IPS DF 6.9 (cell line): ENCODE data around the gene RSPH9.

Experiments
- DNase-seq: peaks from one replicate; pipeline ENCODE4 v3.0.0-alpha.2; 2013; ENCODE audit warnings: low read depth, low spot score
- H3K27ac ChIP-seq: one replicate; pipeline ENCODE4 v1.5.1; 2013; ENCODE audit warnings: low read length, control low read depth
- H3K27me3 ChIP-seq: 2 replicates; pipeline ENCODE4 v1.6.1; 2013; ENCODE audit warnings: mild to moderate bottlenecking, low read length; ENCODE audit not compliant: control insufficient read depth, insufficient read depth
- H3K36me3 ChIP-seq: 2 replicates; pipeline ENCODE4 v1.6.1; 2013; ENCODE audit warnings: low read length; ENCODE audit not compliant: control insufficient read depth, insufficient read depth
- H3K4me1 ChIP-seq: 2 replicates; pipeline ENCODE4 v1.6.1; 2013; ENCODE audit warnings: low read length; ENCODE audit not compliant: control insufficient read depth, insufficient read depth
- H3K4me3 ChIP-seq: 2 replicates; pipeline ENCODE4 v1.5.1; 2013; ENCODE audit warnings: mild to moderate bottlenecking, low read length
- H3K9me3 ChIP-seq: 2 replicates; pipeline ENCODE4 v1.6.1; 2013; ENCODE audit warnings: low read length, inconsistent platforms; ENCODE audit not compliant: control insufficient read depth, insufficient read depth
- WGBS: extraction: QIAGEN DNeasy Blood & Tissue Kit; methylation state at CpG from one replicate; pipeline ENCODE4 v1.1.7; 2013; ENCODE audit warnings: mixed read lengths, missing lambda C conversion rate; ENCODE audit not compliant: insufficient read length, insufficient coverage; 5-methylcytosine and 5-hydroxymethylcytosine counted together

The RSPH9 gene

GRCh38 chr6:43703512-43704429 is 58.9 kb downstream of the RSPH9 start:
- Histone ChIP-seq H3K4me3 (no peak overlapping the region), H3K9me3 (no peaks in the 10 kb centered on the region), H3K27me3 (no peaks in the 10 kb centered on the region), H3K36me3 (no peaks in the 10 kb centered on the region), H3K27ac (no peak overlapping the region), H3K4me1 (peaks cover 10% of the 10 kb centered on the region)
- no peak for DNase-seq
- WGBS, result no CpG with 5 or more reads among the region's 8 CpGs

- H3K4me3 ChIP-seq, result no peak overlapping the region
- no peak for DNase-seq
- H3K9me3 ChIP-seq, result no peaks in the 10 kb centered on the region
- H3K4me1 ChIP-seq, result peaks cover 7% of the 10 kb centered on the region
- no peaks in the 10 kb centered on the region for H3K27me3 ChIP-seq
- WGBS, result no CpG with 5 or more reads among the region's 3 CpGs
- no peak overlapping the region for H3K27ac ChIP-seq
- H3K36me3 ChIP-seq, result no peaks in the 10 kb centered on the region
Observed at GRCh38 chr6:43705996-43706395, 61.2 kb downstream of the RSPH9 start.

DNA sequence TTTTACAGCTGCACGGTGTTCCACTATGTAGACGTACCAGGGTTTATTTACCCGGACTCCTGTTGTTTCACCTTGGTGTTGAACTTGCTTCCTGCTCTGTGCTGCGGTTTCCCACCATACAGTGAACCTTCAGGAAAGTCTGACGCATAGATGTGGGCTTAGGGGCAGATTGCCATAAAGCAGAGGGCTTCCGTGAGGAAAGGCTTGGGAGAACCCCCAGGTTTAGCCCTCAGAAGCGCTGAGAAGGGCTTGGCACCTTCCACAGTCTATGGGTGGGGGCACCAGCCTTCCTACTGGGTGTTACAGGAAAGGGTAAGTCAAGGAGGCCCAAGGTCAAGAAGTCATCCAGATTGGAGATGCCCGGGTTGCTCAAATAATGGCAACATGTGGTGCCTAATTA is 62.0 kb downstream of the RSPH9 start:
- H3K36me3 ChIP-seq, result no peaks in the 10 kb centered on the region
- H3K27ac ChIP-seq, result no peak overlapping the region
- no peaks in the 10 kb centered on the region for H3K27me3 ChIP-seq
- no CpG with 5 or more reads among the region's 8 CpGs for WGBS
- no peak for DNase-seq
- H3K4me1 ChIP-seq, result peaks cover 7% of the 10 kb centered on the region
- H3K9me3 ChIP-seq, result no peaks in the 10 kb centered on the region
- H3K4me3 ChIP-seq, result no peak overlapping the region

- DNase-seq, result no peak
- H3K4me3 ChIP-seq, result no peak overlapping the region
- no CpG with 5 or more reads among the region's 7 CpGs for WGBS
- no peaks in the 10 kb centered on the region for H3K9me3 ChIP-seq
- H3K27me3 ChIP-seq, result no peaks in the 10 kb centered on the region
- H3K36me3 ChIP-seq, result no peaks in the 10 kb centered on the region
- H3K4me1 ChIP-seq, result peaks cover 5% of the 10 kb centered on the region
- H3K27ac ChIP-seq, result no peak overlapping the region
Observed at GRCh38 chr6:43707269-43707668, 62.4 kb downstream of the RSPH9 start.

DNA sequence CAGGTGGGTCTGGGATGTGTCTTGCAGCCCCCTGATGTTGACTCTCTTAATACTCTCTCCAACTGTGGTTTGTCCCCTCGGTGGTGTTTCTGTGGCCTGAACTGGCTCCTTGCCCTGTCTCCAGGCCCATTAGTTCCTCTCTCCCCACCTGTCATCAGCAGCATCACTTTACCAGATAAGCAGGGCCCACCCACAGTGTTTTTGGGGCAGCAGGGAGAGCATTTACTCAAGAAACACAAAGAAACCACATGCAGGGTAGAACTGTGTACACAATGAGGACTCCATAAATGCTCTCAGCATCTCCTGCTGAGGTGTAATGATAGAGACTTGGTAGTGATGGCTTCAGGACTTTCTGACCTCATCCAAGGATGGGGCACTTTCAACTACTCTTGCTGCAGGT is 62.9 kb downstream of the RSPH9 start:
- peaks cover 5% of the 10 kb centered on the region for H3K4me1 ChIP-seq
- no peak for DNase-seq
- no peaks in the 10 kb centered on the region for H3K36me3 ChIP-seq
- no peak overlapping the region for H3K27ac ChIP-seq
- H3K27me3 ChIP-seq, result no peaks in the 10 kb centered on the region
- H3K9me3 ChIP-seq, result no peaks in the 10 kb centered on the region
- whole genome bisulfite sequencing, result no CpG with 5 or more reads among the region's 1 CpG
- no peak overlapping the region for H3K4me3 ChIP-seq

- Histone ChIP-seq H3K36me3 (no peaks in the 10 kb centered on the region), H3K27ac (no peak overlapping the region), H3K4me1 (peaks cover 2% of the 10 kb centered on the region), H3K9me3 (no peaks in the 10 kb centered on the region), H3K27me3 (no peaks in the 10 kb centered on the region), H3K4me3 (no peak overlapping the region)
- DNase-seq, result no peak
- WGBS, result no CpG with 5 or more reads among the region's 5 CpGs
Observed at GRCh38 chr6:43708860-43709653, 64.2 kb downstream of the RSPH9 start.

DNA sequence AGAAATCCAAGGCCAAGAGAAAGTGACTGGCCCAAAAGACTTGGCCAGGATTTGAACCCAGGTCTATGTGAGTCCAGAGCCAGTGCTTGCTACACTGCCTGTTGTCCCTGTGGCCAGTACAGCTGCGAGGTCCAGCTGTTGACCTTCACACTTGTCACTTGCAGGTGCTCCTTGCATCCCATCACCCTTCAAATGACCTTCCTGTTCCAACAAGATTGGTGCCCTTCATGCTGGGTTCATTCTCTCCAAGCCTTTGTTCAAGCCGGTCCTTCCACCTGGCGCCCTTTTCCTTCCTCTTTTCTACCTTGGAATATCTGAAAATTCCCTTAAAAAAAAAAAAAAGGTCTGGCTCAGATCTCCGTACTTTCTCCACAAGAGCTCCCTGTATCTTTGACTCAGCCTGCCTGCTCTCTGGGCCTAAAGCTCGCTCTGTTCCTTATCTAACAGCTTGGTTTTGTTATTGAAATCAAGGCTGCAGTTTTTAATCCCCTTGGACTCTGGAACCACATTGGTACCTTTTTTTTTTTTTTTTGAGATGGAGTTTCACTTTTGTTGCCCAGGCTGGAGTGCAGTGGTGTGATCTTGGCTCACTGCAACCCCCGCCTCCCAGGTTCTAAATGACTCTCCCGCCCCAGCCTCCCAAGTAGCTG is 64.9 kb downstream of the RSPH9 start:
- H3K36me3 ChIP-seq, result no peaks in the 10 kb centered on the region
- peaks cover 4% of the 10 kb centered on the region for H3K4me1 ChIP-seq
- H3K27me3 ChIP-seq, result no peaks in the 10 kb centered on the region
- no peaks in the 10 kb centered on the region for H3K9me3 ChIP-seq
- no peak for DNase-seq
- no peak overlapping the region for H3K4me3 ChIP-seq
- H3K27ac ChIP-seq, result no peak overlapping the region
- WGBS, result no CpG with 5 or more reads among the region's 7 CpGs

DNA sequence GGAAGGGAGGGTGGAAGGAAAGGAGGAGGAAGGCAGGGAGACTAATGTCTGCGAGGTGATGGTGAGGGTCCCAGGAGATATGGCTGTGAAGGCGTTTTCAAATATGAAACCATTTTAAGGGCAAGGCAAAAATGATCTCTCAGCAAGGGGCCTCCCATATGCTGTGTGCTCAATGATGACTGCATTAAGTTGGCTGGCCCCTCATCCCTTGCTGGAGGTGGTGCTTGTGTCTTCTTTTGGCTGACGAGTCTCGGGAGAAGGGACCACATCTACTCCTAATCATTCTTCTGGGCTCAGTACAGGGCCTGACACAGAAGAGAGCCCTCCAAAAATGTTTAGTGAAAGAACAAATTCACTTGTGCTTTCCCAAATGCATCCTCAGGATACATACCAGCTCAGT is 65.7 kb downstream of the RSPH9 start:
- WGBS, result no CpG with 5 or more reads among the region's 4 CpGs
- H3K27me3 ChIP-seq, result no peaks in the 10 kb centered on the region
- DNase-seq, result no peak
- no peaks in the 10 kb centered on the region for H3K36me3 ChIP-seq
- no peaks in the 10 kb centered on the region for H3K9me3 ChIP-seq
- H3K27ac ChIP-seq, result no peak overlapping the region
- H3K4me1 ChIP-seq, result peaks cover 4% of the 10 kb centered on the region
- H3K4me3 ChIP-seq, result no peak overlapping the region

GRCh38 chr6:43712579-43712978 is 67.7 kb downstream of the RSPH9 start:
- H3K27me3 ChIP-seq, result no peaks in the 10 kb centered on the region
- H3K4me1 ChIP-seq, result peaks cover 2% of the 10 kb centered on the region
- H3K9me3 ChIP-seq, result no peaks in the 10 kb centered on the region
- DNase-seq, result no peak
- no CpG with 5 or more reads among the region's 6 CpGs for WGBS
- H3K4me3 ChIP-seq, result no peak overlapping the region
- H3K36me3 ChIP-seq, result no peaks in the 10 kb centered on the region
- no peak overlapping the region for H3K27ac ChIP-seq

DNA sequence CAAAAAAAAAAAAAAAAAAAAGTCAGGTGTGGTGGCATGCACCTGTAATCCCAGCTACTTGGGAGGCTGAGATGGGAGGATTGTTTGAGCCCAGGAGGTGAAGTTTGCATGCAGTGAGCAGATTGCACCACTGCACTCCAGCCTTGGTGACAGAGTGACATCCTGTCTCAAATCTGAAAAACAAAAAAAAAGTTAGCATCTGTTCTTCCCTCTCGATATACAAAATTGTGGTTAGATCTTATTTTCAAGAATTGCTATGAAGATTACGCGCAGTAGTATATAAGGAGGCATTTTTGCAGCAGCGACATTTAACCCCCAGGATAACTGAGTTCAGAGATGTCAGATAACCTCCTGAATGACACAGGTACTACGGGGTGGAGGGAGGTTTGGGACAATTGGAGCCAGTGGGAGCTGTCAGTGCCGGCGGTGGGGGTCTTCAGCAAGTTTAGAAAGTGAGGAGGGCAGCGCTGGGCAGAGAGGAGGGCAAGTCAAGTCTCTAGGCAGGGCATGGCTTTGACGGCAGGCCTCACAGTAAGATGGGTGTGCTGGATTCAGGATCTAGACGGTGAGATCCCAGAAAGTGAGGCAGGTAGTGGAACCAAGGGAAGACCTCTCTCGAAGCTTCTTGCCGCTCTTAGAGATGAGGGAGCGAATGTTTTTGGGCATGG is 68.9 kb downstream of the RSPH9 start:
- H3K4me3 ChIP-seq, result no peak overlapping the region
- H3K36me3 ChIP-seq, result no peaks in the 10 kb centered on the region
- H3K4me1 ChIP-seq, result 0 out of 2 replicates have a peak, but pooled peaks cover 2% of the 10 kb centered on the region
- H3K27me3 ChIP-seq, result no peaks in the 10 kb centered on the region
- DNase-seq, result no peak
- H3K27ac ChIP-seq, result no peak overlapping the region
- no CpG with 5 or more reads among the region's 13 CpGs for WGBS
- H3K9me3 ChIP-seq, result no peaks in the 10 kb centered on the region
